SK-N-SH (cell line): Measurements from ENCODE around the gene LY6G5C. TPM values are rescaled to one million over a fixed set of nuclear protein-coding genes. Genes with fewer than 3 reads are reported as not detected.

Experiments
- CTCF ChIA-PET: fragments of 300-600, 350-600 bp; formaldehyde crosslinking; extraction: SDS; loops from one replicate; lab custom pipeline; 2021; lab: Yijun Ruan, JAX
- POLR2A ChIA-PET: fragments of 350-600 bp; sonication (Branson Sonifier 250); formaldehyde crosslinking; extraction: SDS; loops from one replicate; lab custom pipeline; 2020; ENCODE audit warnings: antibody characterized with exemption, inconsistent platforms; lab: Yijun Ruan, JAX
- DNase-seq: peaks from one replicate; pipeline ENCODE4 v3.0.0; 2012
- H2AFZ ChIP-seq: fragments of 200-600 bp; sonication (generic); 2 replicates; pipeline ENCODE4 v1.8.1; 2016; ENCODE audit warnings: antibody characterized with exemption, mild to moderate bottlenecking, low read depth
- H3F3A ChIP-seq: fragments of 200-600 bp; sonication (generic); replicated peaks from 2 replicates; pipeline ENCODE3; 2016; ENCODE audit warnings: antibody characterized with exemption, mild to moderate bottlenecking; ENCODE audit not compliant: insufficient read depth
- H3K27ac ChIP-seq, 2 experiments: fragments of 200-500 bp in 1 of 2; fragments of 200-600 bp in 1 of 2; sonication (Bioruptor generic) in 1 of 2; sonication (generic), shearing (Covaris generic) in 1 of 2; 2 replicates each; pipeline versions ENCODE4 v1.5.1 to v1.6.1; 2014 to 2016; ENCODE audit warnings: low read depth in 2 of 2, inconsistent platforms in 1 of 2, low read length in 1 of 2, mild to moderate bottlenecking in 1 of 2, mixed read lengths in 1 of 2
- H3K27me3 ChIP-seq: fragments of 200-600 bp; sonication (generic), shearing (Covaris generic); 2 replicates; pipeline ENCODE4 v1.6.1; 2016; ENCODE audit warnings: mixed run types; ENCODE audit not compliant: insufficient read depth
- H3K36me3 ChIP-seq, 2 experiments: fragments of 200-500 bp in 1 of 2; fragments of 200-600 bp in 1 of 2; sonication (Bioruptor generic) in 1 of 2; sonication (generic) in 1 of 2; replicated peaks in 1 of 2; 2 replicates each; pipeline versions ENCODE3 to v1.5.1; 2014 to 2016; ENCODE audit warnings: low read length in 1 of 2, mild to moderate bottlenecking in 1 of 2; ENCODE audit not compliant: insufficient read depth in 2 of 2, control insufficient read depth in 1 of 2
- H3K4me1 ChIP-seq, 2 experiments: fragments of 200-500 bp in 1 of 2; fragments of 200-600 bp in 1 of 2; sonication (Bioruptor generic) in 1 of 2; sonication (generic), shearing (Covaris generic) in 1 of 2; 2 replicates each; pipeline versions ENCODE4 v1.5.1 to v1.6.1; 2014 to 2016; ENCODE audit warnings: low read depth in 1 of 2, low read length in 1 of 2, mixed run types in 1 of 2; ENCODE audit not compliant: insufficient read depth in 2 of 2, control insufficient read depth in 1 of 2
- H3K4me2 ChIP-seq: fragments of 200-600 bp; sonication (generic), shearing (Covaris generic); 2 replicates; pipeline ENCODE4 v1.6.1; 2017; ENCODE audit warnings: mixed run types
- H3K4me3 ChIP-seq, 2 experiments: fragments of 200-500 bp in 1 of 2; fragments of 200-600 bp in 1 of 2; sonication (Bioruptor generic) in 1 of 2; sonication (generic), shearing (Covaris generic) in 1 of 2; 2 replicates each; pipeline versions ENCODE4 v1.5.1 to v1.8.1; 2014 to 2016; ENCODE audit warnings: low read depth in 2 of 2, inconsistent platforms in 1 of 2, low read length in 1 of 2, mild to moderate bottlenecking in 1 of 2, mixed read lengths in 1 of 2, moderate library complexity in 1 of 2
- H3K79me2 ChIP-seq: fragments of 200-600 bp; sonication (generic); 2 replicates; pipeline ENCODE4 v1.8.1; 2017; ENCODE audit warnings: mild to moderate bottlenecking; ENCODE audit not compliant: insufficient read depth
- H3K9ac ChIP-seq: fragments of 200-600 bp; sonication (generic); 2 replicates; pipeline ENCODE4 v1.6.1; 2017; ENCODE audit warnings: mixed run types
- H3K9me2 ChIP-seq: fragments of 200-600 bp; sonication (generic); 2 replicates; pipeline ENCODE4 v1.6.1; 2017; ENCODE audit warnings: mixed run types
- H3K9me3 ChIP-seq: fragments of 200-600 bp; sonication (generic); 2 replicates; pipeline ENCODE4 v1.6.1; 2017; ENCODE audit warnings: mixed run types, mild to moderate bottlenecking, moderate library complexity
- H4K20me1 ChIP-seq: fragments of 200-600 bp; sonication (generic); 2 replicates; pipeline ENCODE4 v1.6.1; 2017; ENCODE audit warnings: mild to moderate bottlenecking, mixed run types; ENCODE audit not compliant: insufficient read depth
- CHD2 ChIP-seq: fragments of 150-350 bp; IDR thresholded peaks from 2 replicates; pipeline ENCODE4 v1.6.1; 2018; ENCODE audit warnings: low read length; ENCODE audit not compliant: partially characterized antibody
- ELF1 ChIP-seq: IDR thresholded peaks from 2 replicates; pipeline ENCODE4 v1.4.0; 2012
- FOSL2 ChIP-seq: IDR thresholded peaks from 2 replicates; pipeline ENCODE4 v1.4.0; 2012; ENCODE audit warnings: low read depth, mild to moderate bottlenecking, moderate library complexity, borderline replicate concordance
- FOXM1 ChIP-seq: IDR thresholded peaks from 2 replicates; pipeline ENCODE4 v1.4.0; 2012; ENCODE audit warnings: low read depth, mild to moderate bottlenecking
- GABPA ChIP-seq: IDR thresholded peaks from 2 replicates; pipeline ENCODE4 v1.4.0; 2012; ENCODE audit warnings: low read depth, mild to moderate bottlenecking
- GATA2 ChIP-seq: sonication (generic); formaldehyde crosslinking; IDR thresholded peaks from 2 replicates; pipeline ENCODE4 v1.5.0; 2020; ENCODE audit warnings: mild to moderate bottlenecking, missing genetic modification reagents
- JUND ChIP-seq: IDR thresholded peaks from 2 replicates; pipeline ENCODE4 v1.4.0; 2012
- MXI1 ChIP-seq: IDR thresholded peaks from 2 replicates; pipeline ENCODE4 v1.6.1; 2012; ENCODE audit warnings: mild to moderate bottlenecking, low read depth, low read length, improper control_type of control experiment
- NRF1 ChIP-seq: IDR thresholded peaks from 2 replicates; pipeline ENCODE4 v1.6.1; 2012; ENCODE audit warnings: low read depth, mild to moderate bottlenecking, low read length
- PBX3 ChIP-seq: IDR thresholded peaks from 2 replicates; pipeline ENCODE4; 2012
- RAD21 ChIP-seq: IDR thresholded peaks from 2 replicates; pipeline ENCODE4 v1.6.1; 2012; ENCODE audit warnings: mild to moderate bottlenecking, low read length
- RCOR1 ChIP-seq: fragments of 150-350 bp; IDR thresholded peaks from 2 replicates; pipeline ENCODE4 v1.6.1; 2017; ENCODE audit warnings: antibody characterized with exemption, low read length
- RFX5 ChIP-seq: IDR thresholded peaks from 2 replicates; pipeline ENCODE4 v1.6.1; 2012; ENCODE audit warnings: mild to moderate bottlenecking, improper control_type of control experiment, low read length
- TCF12 ChIP-seq: IDR thresholded peaks from 2 replicates; pipeline ENCODE4 v1.4.0; 2012
- TEAD4 ChIP-seq: IDR thresholded peaks from 2 replicates; pipeline ENCODE4 v1.4.0; 2012; ENCODE audit warnings: mild to moderate bottlenecking, borderline replicate concordance; ENCODE audit not compliant: insufficient read depth
- USF2 ChIP-seq: fragments of 150-350 bp; IDR thresholded peaks from 2 replicates; pipeline ENCODE4 v1.6.1; 2017; ENCODE audit warnings: antibody characterized with exemption, low read length, low read depth, borderline replicate concordance
- YY1 ChIP-seq: IDR thresholded peaks from 2 replicates; pipeline ENCODE4 v1.4.0; 2012; ENCODE audit warnings: low read depth, mild to moderate bottlenecking
- WGBS: methylation state at CpG from one replicate; pipeline ENCODE4 v1.1.6; 2017; ENCODE audit warnings: low lambda C conversion rate; 5-methylcytosine and 5-hydroxymethylcytosine counted together
- polyA plus RNA-seq, 3 experiments: library from polyadenylated mRNA; depleted of rRNA; stranded (reverse); fragments of >200 nt; gene quantifications; 2 replicates each; pipeline ENCODE4 v1.2.3, GENCODE V29; 2012
- TF ChIP-seq, protein P1 (sequence below): IDR thresholded peaks from 2 replicates; pipeline ENCODE4 v1.6.1; 2012; ENCODE audit warnings: mild to moderate bottlenecking, low read depth, low read length, moderate library complexity

The LY6G5C gene
- polyA plus RNA-seq, 1 of the 3 experiments (the other 2 are of a cell fraction) = 1.1 TPM

GRCh38 chr6:31719001-31719400 lies 38.1 kb upstream of the LY6G5C start:
- Histone ChIP-seq H3K79me2 (no peaks in the 10 kb centered on the region), H3K4me1 (no peaks in the 10 kb centered on the region), H3K36me3 (no peaks in the 10 kb centered on the region), H3K4me2 (no peak overlapping the region), H3K9me2 (no peaks in the 10 kb centered on the region), H3K4me3 (no peak overlapping the region), H3K27ac (no peak overlapping the region), H3F3A (peaks cover 3% of the 10 kb centered on the region), H3K9ac (no peak overlapping the region), H3K9me3 (no peaks in the 10 kb centered on the region), H2AFZ (no peak overlapping the region), H4K20me1 (no peaks in the 10 kb centered on the region), H3K27me3 (no peaks in the 10 kb centered on the region)
- ChIA-PET POLR2A (interaction anchor here (1.0 kb wide), 1 partner anchor 111 kb away, joined by 3 read pairs; no protein-coding TSS in a partner anchor), CTCF (interaction anchor here (0.6 to 0.9 kb wide), 2 partner anchors 11 to 71 kb away, joined by 3 to 4 read pairs; partner anchors contain the start of gene DDAH2)
- no peak for DNase-seq
- WGBS = 40% methylated on average over 2 of the region's 6 CpGs
- no peak for TF ChIP-seq YY1
- TF ChIP-seq TCF12 = no peak
- no peak for TF ChIP-seq FOSL2
- no peak for TF ChIP-seq ELF1
- no peak for TF ChIP-seq RFX5

GRCh38 chr6:31718265-31718664 lies 37.4 kb upstream of the LY6G5C start:
- CTCF ChIA-PET = interaction anchor here (0.6 kb wide), 1 partner anchor 72 kb away, joined by 3 read pairs; no protein-coding TSS in a partner anchor
- no peak overlapping the region for H3K4me3 ChIP-seq
- H3K9me3 ChIP-seq = no peaks in the 10 kb centered on the region
- H3F3A ChIP-seq = peaks cover 3% of the 10 kb centered on the region
- no peak overlapping the region for H3K4me2 ChIP-seq
- no peak for DNase-seq
- no peaks in the 10 kb centered on the region for H3K4me1 ChIP-seq
- no peaks in the 10 kb centered on the region for H3K9me2 ChIP-seq
- POLR2A ChIA-PET = no interaction called here
- H4K20me1 ChIP-seq = no peaks in the 10 kb centered on the region
- H3K79me2 ChIP-seq = no peaks in the 10 kb centered on the region
- H3K27me3 ChIP-seq = no peaks in the 10 kb centered on the region
- no peak for TF ChIP-seq ELF1
- TF ChIP-seq USF2 = no peak
- H3K36me3 ChIP-seq = no peaks in the 10 kb centered on the region
- no peak overlapping the region for H3K9ac ChIP-seq
- no peak overlapping the region for H3K27ac ChIP-seq
- H2AFZ ChIP-seq = no peak overlapping the region
- WGBS = no CpG with 5 or more reads among the region's 1 CpG

GRCh38 chr6:31717499-31718222 lies 36.8 kb upstream of the LY6G5C start:
- no peaks in the 10 kb centered on the region for H3K4me1 ChIP-seq
- H3K27me3 ChIP-seq = no peaks in the 10 kb centered on the region
- no peak overlapping the region for H2AFZ ChIP-seq
- H3K9me3 ChIP-seq = no peaks in the 10 kb centered on the region
- no peak overlapping the region for H3K4me3 ChIP-seq
- DNase-seq = no peak
- peaks cover 3% of the 10 kb centered on the region for H3F3A ChIP-seq
- no peaks in the 10 kb centered on the region for H3K79me2 ChIP-seq
- H3K9me2 ChIP-seq = no peaks in the 10 kb centered on the region
- POLR2A ChIA-PET = no interaction called here
- CTCF ChIA-PET = interaction anchor here (0.9 kb wide), 1 partner anchor 12 kb away, joined by 3 read pairs; no protein-coding TSS in a partner anchor
- no peaks in the 10 kb centered on the region for H3K36me3 ChIP-seq
- H4K20me1 ChIP-seq = no peaks in the 10 kb centered on the region
- WGBS = 81% methylated on average over 10 of the region's 10 CpGs
- no peak overlapping the region for H3K27ac ChIP-seq
- H3K4me2 ChIP-seq = no peak overlapping the region
- H3K9ac ChIP-seq = no peak overlapping the region
- TF ChIP-seq CHD2 = no peak
- TF ChIP-seq, protein P1, sequence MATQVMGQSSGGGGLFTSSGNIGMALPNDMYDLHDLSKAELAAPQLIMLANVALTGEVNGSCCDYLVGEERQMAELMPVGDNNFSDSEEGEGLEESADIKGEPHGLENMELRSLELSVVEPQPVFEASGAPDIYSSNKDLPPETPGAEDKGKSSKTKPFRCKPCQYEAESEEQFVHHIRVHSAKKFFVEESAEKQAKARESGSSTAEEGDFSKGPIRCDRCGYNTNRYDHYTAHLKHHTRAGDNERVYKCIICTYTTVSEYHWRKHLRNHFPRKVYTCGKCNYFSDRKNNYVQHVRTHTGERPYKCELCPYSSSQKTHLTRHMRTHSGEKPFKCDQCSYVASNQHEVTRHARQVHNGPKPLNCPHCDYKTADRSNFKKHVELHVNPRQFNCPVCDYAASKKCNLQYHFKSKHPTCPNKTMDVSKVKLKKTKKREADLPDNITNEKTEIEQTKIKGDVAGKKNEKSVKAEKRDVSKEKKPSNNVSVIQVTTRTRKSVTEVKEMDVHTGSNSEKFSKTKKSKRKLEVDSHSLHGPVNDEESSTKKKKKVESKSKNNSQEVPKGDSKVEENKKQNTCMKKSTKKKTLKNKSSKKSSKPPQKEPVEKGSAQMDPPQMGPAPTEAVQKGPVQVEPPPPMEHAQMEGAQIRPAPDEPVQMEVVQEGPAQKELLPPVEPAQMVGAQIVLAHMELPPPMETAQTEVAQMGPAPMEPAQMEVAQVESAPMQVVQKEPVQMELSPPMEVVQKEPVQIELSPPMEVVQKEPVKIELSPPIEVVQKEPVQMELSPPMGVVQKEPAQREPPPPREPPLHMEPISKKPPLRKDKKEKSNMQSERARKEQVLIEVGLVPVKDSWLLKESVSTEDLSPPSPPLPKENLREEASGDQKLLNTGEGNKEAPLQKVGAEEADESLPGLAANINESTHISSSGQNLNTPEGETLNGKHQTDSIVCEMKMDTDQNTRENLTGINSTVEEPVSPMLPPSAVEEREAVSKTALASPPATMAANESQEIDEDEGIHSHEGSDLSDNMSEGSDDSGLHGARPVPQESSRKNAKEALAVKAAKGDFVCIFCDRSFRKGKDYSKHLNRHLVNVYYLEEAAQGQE = no peak
- TF ChIP-seq RCOR1 = no peak
- no peak for TF ChIP-seq TEAD4
- no peak for TF ChIP-seq MXI1
- TF ChIP-seq FOXM1 = no peak
- TF ChIP-seq PBX3 = no peak
- no peak for TF ChIP-seq RAD21
- TF ChIP-seq JUND = no peak
- TF ChIP-seq GABPA = no peak
- no peak for TF ChIP-seq GATA2 (CRISPR knock-in tag)
- no peak for TF ChIP-seq NRF1
